ENCODE data around the gene GALNT12. TPM values are rescaled to one million over a fixed set of nuclear protein-coding genes. Genes with fewer than 3 reads are reported as not detected.

Gene GALNT12
- total RNA-seq, 3 donors from 2014 or later: 2.6 to 6.6 (median 3.9) TPM

- Histone ChIP-seq H3K4me3 (no peak overlapping the region), H3K27me3 (no peaks in the 10 kb centered on the region), H3K9me3 (no peaks in the 10 kb centered on the region), H3K36me3 (no peaks in the 10 kb centered on the region), H3K4me1 (no peaks in the 10 kb centered on the region), H3K27ac (no peak overlapping the region)
- TF ChIP-seq POLR2A (IDR thresholded peaks at IDR 0.05): no peak
- no peak for TF ChIP-seq POLR2AphosphoS5 (IDR thresholded peaks at IDR 0.05)
- TF ChIP-seq, protein P1, sequence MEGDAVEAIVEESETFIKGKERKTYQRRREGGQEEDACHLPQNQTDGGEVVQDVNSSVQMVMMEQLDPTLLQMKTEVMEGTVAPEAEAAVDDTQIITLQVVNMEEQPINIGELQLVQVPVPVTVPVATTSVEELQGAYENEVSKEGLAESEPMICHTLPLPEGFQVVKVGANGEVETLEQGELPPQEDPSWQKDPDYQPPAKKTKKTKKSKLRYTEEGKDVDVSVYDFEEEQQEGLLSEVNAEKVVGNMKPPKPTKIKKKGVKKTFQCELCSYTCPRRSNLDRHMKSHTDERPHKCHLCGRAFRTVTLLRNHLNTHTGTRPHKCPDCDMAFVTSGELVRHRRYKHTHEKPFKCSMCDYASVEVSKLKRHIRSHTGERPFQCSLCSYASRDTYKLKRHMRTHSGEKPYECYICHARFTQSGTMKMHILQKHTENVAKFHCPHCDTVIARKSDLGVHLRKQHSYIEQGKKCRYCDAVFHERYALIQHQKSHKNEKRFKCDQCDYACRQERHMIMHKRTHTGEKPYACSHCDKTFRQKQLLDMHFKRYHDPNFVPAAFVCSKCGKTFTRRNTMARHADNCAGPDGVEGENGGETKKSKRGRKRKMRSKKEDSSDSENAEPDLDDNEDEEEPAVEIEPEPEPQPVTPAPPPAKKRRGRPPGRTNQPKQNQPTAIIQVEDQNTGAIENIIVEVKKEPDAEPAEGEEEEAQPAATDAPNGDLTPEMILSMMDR (IDR thresholded peaks at IDR 0.05): no peak
- DNase-seq (ENCODE audit: low spot score in 2 of 2): no peak
- intact Hi-C loops (cut with DNase I; ENCODE audit: low total_unique reads): no loop called here
Measured at GRCh38 chr9:98883276-98883675, 75.8 kb downstream of the GALNT12 start.

DNA sequence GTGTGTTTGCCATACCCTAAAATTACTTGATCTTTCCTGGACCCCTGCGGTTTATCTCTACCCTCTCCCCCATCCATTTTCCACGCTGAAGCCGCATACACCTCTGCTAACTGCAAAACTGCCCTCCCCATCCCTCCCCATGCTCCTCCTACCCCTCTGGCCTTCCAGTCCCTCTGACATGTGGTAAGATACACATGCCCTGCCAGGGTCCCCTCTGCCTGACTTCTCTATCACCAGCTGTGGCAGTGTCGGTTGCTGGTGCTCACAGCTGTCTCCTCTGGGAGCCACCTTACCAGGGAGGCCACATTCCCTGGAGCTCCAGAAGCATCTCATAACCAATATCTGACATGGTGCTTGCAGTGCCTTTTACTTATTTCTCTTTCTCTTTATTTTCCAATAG lies 77.4 kb downstream of the GALNT12 start:
- H3K4me1 ChIP-seq: no peaks in the 10 kb centered on the region
- H3K9me3 ChIP-seq: no peaks in the 10 kb centered on the region
- TF ChIP-seq, protein P1 (IDR thresholded peaks at IDR 0.05): no peak
- no peak overlapping the region for H3K27ac ChIP-seq
- no peaks in the 10 kb centered on the region for H3K27me3 ChIP-seq
- intact Hi-C loops (cut with DNase I; ENCODE audit: low total_unique reads): no loop called here
- no peaks in the 10 kb centered on the region for H3K36me3 ChIP-seq
- no peak for DNase-seq (ENCODE audit: low spot score in 2 of 2)
- no peak overlapping the region for H3K4me3 ChIP-seq

GRCh38 chr9:98885575-98886295 lies 78.3 kb downstream of the GALNT12 start:
- H3K27me3 ChIP-seq: no peaks in the 10 kb centered on the region
- intact Hi-C loops (cut with DNase I; ENCODE audit: low total_unique reads): no loop called here
- DNase-seq (ENCODE audit: low spot score in 2 of 2): no peak
- no peaks in the 10 kb centered on the region for H3K36me3 ChIP-seq
- peak overlapping the region in 1 of 2 donors; percentile 46 for H3K27ac ChIP-seq
- no peak for TF ChIP-seq POLR2AphosphoS5 (IDR thresholded peaks at IDR 0.05)
- TF ChIP-seq POLR2A (IDR thresholded peaks at IDR 0.05): no peak
- TF ChIP-seq, protein P1 (IDR thresholded peaks at IDR 0.05): no peak
- H3K9me3 ChIP-seq: no peaks in the 10 kb centered on the region
- H3K4me1 ChIP-seq: no peaks in the 10 kb centered on the region
- H3K4me3 ChIP-seq: no peak overlapping the region

DNA sequence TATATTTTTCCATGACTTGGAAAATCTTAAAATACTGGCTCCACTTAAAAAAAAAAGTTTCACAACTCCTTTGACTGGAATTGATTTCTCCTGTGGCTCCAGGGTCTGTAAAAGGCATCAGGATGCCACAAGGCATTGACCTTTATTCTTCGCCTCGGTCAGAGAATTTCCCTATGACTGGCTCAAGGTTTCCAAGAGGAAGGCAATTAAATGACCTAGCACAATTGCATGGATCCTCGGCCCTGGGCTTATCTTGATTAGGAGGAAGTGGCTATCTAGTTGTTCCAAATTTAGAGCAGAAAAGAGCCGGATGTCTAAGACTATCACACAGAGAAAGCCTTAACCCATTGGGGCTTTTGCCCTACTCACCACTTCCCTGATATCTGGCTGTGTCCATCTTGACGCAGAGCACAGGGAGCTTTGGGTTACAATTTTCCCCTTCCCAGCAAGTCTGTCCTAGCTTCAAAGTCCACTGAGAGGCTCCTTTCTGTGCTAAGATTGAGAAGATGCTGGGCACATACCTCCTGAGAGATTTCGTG lies 79.3 kb downstream of the GALNT12 start:
- peak in 1 of 3 donors; percentile 56 for TF ChIP-seq POLR2AphosphoS5 (IDR thresholded peaks at IDR 0.05)
- TF ChIP-seq, protein P1 (IDR thresholded peaks at IDR 0.05): no peak
- H3K9me3 ChIP-seq: no peaks in the 10 kb centered on the region
- H3K27me3 ChIP-seq: no peaks in the 10 kb centered on the region
- no peaks in the 10 kb centered on the region for H3K4me1 ChIP-seq
- H3K36me3 ChIP-seq: no peaks in the 10 kb centered on the region
- no peak overlapping the region for H3K4me3 ChIP-seq
- no peak for DNase-seq (ENCODE audit: low spot score in 2 of 2)
- H3K27ac ChIP-seq: peak overlapping the region in 1 of 2 donors; percentile 49
- intact Hi-C loops (cut with DNase I; ENCODE audit: low total_unique reads): no loop called here

- Histone ChIP-seq H3K27me3 (no peaks in the 10 kb centered on the region), H3K4me1 (no peaks in the 10 kb centered on the region), H3K4me3 (no peak overlapping the region), H3K36me3 (no peaks in the 10 kb centered on the region), H3K27ac (no peak overlapping the region), H3K9me3 (no peaks in the 10 kb centered on the region)
- intact Hi-C loops (cut with DNase I; ENCODE audit: low total_unique reads): no loop called here
- DNase-seq (ENCODE audit: low spot score in 2 of 2): no peak
- TF ChIP-seq, protein P1 (IDR thresholded peaks at IDR 0.05): no peak
Measured at GRCh38 chr9:98887918-98888510, 80.5 kb downstream of the GALNT12 start.

Data from breast epithelium (tissue), 4 donors.